ENCODE data around the gene EHD4. TPM values are rescaled to one million over a fixed set of nuclear protein-coding genes. Genes with fewer than 3 reads are reported as not detected.

EHD4 gene
- polyA plus RNA-seq, 1 of the 3 experiments (the other 2 are of a cell fraction): 17.5 TPM

DNA sequence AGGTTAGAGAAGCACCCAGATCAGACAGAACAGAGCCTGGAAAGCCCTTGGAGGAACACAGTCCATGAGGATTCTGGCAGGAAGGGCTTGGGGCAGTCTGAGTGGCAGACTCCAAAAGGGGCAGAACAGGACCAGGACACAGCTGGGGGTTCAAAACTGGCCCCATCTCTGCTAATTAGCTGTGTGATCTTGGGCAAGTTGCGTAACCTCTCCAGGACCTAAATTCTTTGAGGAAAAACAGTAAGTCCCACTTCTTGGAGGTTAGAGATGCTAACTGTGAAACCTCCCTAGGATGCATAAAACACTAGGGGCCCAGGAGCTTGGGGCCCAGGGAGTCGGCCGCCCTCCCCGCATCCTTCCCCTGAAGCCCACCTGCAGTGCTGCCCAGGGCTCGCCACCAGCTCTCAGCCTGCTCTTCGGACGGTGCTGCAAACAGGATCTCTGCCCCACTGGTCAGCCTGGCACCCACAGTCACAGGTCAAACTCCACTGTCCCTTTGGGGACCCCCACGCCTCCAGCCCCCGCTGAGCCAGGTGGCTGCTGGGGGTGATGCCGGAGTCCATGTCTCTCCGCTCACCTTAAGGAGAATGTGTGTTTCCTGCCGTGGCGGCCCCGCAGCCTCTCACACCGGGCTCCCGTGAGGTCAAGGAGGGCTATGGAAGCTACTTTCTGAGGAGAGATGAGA lies 121.7 kb downstream of the EHD4 start:
- 84% methylated on average over 13 of the region's 16 CpGs for WGBS (ENCODE audit: low lambda C conversion rate)
- H3K9me3 ChIP-seq: no peaks in the 10 kb centered on the region
- peaks cover 0 to 12% of the 10 kb centered on the region in 2 experiments for H3K36me3 ChIP-seq (replicated peaks in 1 of 2; ENCODE audit: control insufficient read depth in 1 of 2, insufficient read depth in 2 of 2, low read length in 1 of 2)
- TF ChIP-seq RAD21 (IDR thresholded peaks at IDR 0.05; ENCODE audit: low read length): no peak
- TF ChIP-seq CHD2 (IDR thresholded peaks at IDR 0.05; ENCODE audit: low read length, partially characterized antibody): no peak
- no peak for TF ChIP-seq MXI1 (IDR thresholded peaks at IDR 0.05; ENCODE audit: low read depth, low read length)
- no peak for TF ChIP-seq TCF12 (IDR thresholded peaks at IDR 0.05)
- no peak overlapping the region for H3K4me2 ChIP-seq
- no peak overlapping the region for H3K27ac ChIP-seq (ENCODE audit: low read depth in 2 of 2, low read length in 1 of 2)
- no peak overlapping the region for H3K9ac ChIP-seq
- H3K79me2 ChIP-seq (ENCODE audit: insufficient read depth): no peaks in the 10 kb centered on the region
- H3K4me1 ChIP-seq (ENCODE audit: control insufficient read depth in 1 of 2, insufficient read depth in 2 of 2, low read depth in 1 of 2, low read length in 1 of 2): peaks cover 0 to 19% of the 10 kb centered on the region in 2 experiments; a peak in 1 of 4 replicates
- CTCF ChIA-PET: interaction anchor here (1.4 to 2.3 kb wide), 4 partner anchors 13 to 385 kb away, joined by 3 to 12 read pairs (median 4); partner anchors contain the start of gene MAPKBP1
- POLR2A ChIA-PET: interaction anchor here (0.7 kb wide), 1 partner anchor 12 kb away, joined by 3 read pairs; no protein-coding TSS in a partner anchor
- H2AFZ ChIP-seq (ENCODE audit: low read depth): no peak overlapping the region
- H3K4me3 ChIP-seq (ENCODE audit: low read depth in 2 of 2, low read length in 1 of 2): no peak overlapping the region
- DNase-seq: no peak
- no peaks in the 10 kb centered on the region for H3K9me2 ChIP-seq
- H4K20me1 ChIP-seq (ENCODE audit: insufficient read depth): no peaks in the 10 kb centered on the region
- H3F3A ChIP-seq (replicated peaks; ENCODE audit: insufficient read depth): no peaks in the 10 kb centered on the region
- H3K27me3 ChIP-seq (ENCODE audit: insufficient read depth): no peaks in the 10 kb centered on the region

GRCh38 chr15:41849861-41850260 lies 122.5 kb downstream of the EHD4 start:
- no peak for TF ChIP-seq NFIC (IDR thresholded peaks at IDR 0.05; ENCODE audit: borderline replicate concordance)
- no peak for TF ChIP-seq RAD21 (IDR thresholded peaks at IDR 0.05; ENCODE audit: low read length)
- TF ChIP-seq MEF2A (IDR thresholded peaks at IDR 0.05; ENCODE audit: borderline replicate concordance, low read depth): no peak
- TF ChIP-seq TEAD4 (IDR thresholded peaks at IDR 0.05; ENCODE audit: borderline replicate concordance, insufficient read depth): no peak
- TF ChIP-seq SMC3 (IDR thresholded peaks at IDR 0.05; ENCODE audit: low read depth, low read length): no peak
- no peak for TF ChIP-seq RFX5 (IDR thresholded peaks at IDR 0.05; ENCODE audit: low read length)
- TF ChIP-seq, protein P1, sequence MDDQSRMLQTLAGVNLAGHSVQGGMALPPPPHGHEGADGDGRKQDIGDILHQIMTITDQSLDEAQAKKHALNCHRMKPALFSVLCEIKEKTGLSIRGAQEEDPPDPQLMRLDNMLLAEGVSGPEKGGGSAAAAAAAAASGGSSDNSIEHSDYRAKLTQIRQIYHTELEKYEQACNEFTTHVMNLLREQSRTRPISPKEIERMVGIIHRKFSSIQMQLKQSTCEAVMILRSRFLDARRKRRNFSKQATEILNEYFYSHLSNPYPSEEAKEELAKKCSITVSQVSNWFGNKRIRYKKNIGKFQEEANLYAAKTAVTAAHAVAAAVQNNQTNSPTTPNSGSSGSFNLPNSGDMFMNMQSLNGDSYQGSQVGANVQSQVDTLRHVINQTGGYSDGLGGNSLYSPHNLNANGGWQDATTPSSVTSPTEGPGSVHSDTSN (IDR thresholded peaks at IDR 0.05): no peak
- no peak for TF ChIP-seq EP300 (IDR thresholded peaks at IDR 0.05; ENCODE audit: borderline replicate concordance in 1 of 2, low read depth in 1 of 2, low read length in 1 of 2)
- no peak for TF ChIP-seq MXI1 (IDR thresholded peaks at IDR 0.05; ENCODE audit: low read depth, low read length)
- TF ChIP-seq, protein P2, sequence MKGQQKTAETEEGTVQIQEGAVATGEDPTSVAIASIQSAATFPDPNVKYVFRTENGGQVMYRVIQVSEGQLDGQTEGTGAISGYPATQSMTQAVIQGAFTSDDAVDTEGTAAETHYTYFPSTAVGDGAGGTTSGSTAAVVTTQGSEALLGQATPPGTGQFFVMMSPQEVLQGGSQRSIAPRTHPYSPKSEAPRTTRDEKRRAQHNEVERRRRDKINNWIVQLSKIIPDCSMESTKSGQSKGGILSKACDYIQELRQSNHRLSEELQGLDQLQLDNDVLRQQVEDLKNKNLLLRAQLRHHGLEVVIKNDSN (IDR thresholded peaks at IDR 0.05; ENCODE audit: borderline replicate concordance, low read depth): no peak
- no peak for TF ChIP-seq TAF1 (IDR thresholded peaks at IDR 0.05; ENCODE audit: borderline replicate concordance, low read depth, low read length)
- H3K4me1 ChIP-seq (ENCODE audit: control insufficient read depth in 1 of 2, insufficient read depth in 2 of 2, low read depth in 1 of 2, low read length in 1 of 2): peaks cover 0 to 19% of the 10 kb centered on the region in 2 experiments; a peak in 1 of 4 replicates
- DNase-seq: no peak
- no peak overlapping the region for H3K9ac ChIP-seq
- H3K27me3 ChIP-seq (ENCODE audit: insufficient read depth): no peaks in the 10 kb centered on the region
- ChIA-PET POLR2A (no interaction called here), CTCF (interaction anchor here (1.8 to 2.3 kb wide), 2 partner anchors 12 to 54 kb away, joined by 5 to 12 read pairs; no protein-coding TSS in a partner anchor)
- H3K9me2 ChIP-seq: no peaks in the 10 kb centered on the region
- no peak overlapping the region for H3K4me3 ChIP-seq (ENCODE audit: low read depth in 2 of 2, low read length in 1 of 2)
- H3K36me3 ChIP-seq (replicated peaks in 1 of 2; ENCODE audit: control insufficient read depth in 1 of 2, insufficient read depth in 2 of 2, low read length in 1 of 2): peaks cover 0 to 12% of the 10 kb centered on the region in 2 experiments
- no peaks in the 10 kb centered on the region for H3K9me3 ChIP-seq
- no peaks in the 10 kb centered on the region for H3F3A ChIP-seq (replicated peaks; ENCODE audit: insufficient read depth)
- no peaks in the 10 kb centered on the region for H3K79me2 ChIP-seq (ENCODE audit: insufficient read depth)
- no peak overlapping the region for H3K27ac ChIP-seq (ENCODE audit: low read depth in 2 of 2, low read length in 1 of 2)
- H4K20me1 ChIP-seq (ENCODE audit: insufficient read depth): no peaks in the 10 kb centered on the region
- no peak overlapping the region for H3K4me2 ChIP-seq
- WGBS (ENCODE audit: low lambda C conversion rate): 83% methylated on average over 2 of the region's 8 CpGs
- no peak overlapping the region for H2AFZ ChIP-seq (ENCODE audit: low read depth)

Data from SK-N-SH (cell line).